ENCODE measurements around the gene TSPAN14. TPM values are rescaled to one million over a fixed set of nuclear protein-coding genes. Genes with fewer than 3 reads are reported as not detected.

TSPAN14 gene
- total and polyA plus RNA-seq, 2 of the 8 experiments (the other 6 are each of a cell fraction or from before 2014, with no cell fraction given), result 47.4 to 57.8 TPM

- no peak for TF ChIP-seq FOSL1 (IDR thresholded peaks at IDR 0.05; ENCODE audit: insufficient read depth, low read depth, low read length)
- TF ChIP-seq YY1 (IDR thresholded peaks at IDR 0.05; ENCODE audit: low read depth, low read length), result no peak
- TF ChIP-seq SP1 (IDR thresholded peaks at IDR 0.05; ENCODE audit: low read depth, low read length), result no peak
- no peak for TF ChIP-seq CBX5 (IDR thresholded peaks at IDR 0.05; ENCODE audit: low read depth, low read length)
- TF ChIP-seq SIX5 (IDR thresholded peaks at IDR 0.05; ENCODE audit: low read depth, low read length), result no peak
These were observed 31.2 kb downstream of the TSPAN14 start (continued) for GRCh38 chr10:80485076-80485945.
